HL-60/S4 treated with retinoic acid at 250 ng/mL for 4 days and 3 days (cell line): ENCODE data around the gene OVCA2.
"Not testable (repeated sequence)": the region's sequence is repeated elsewhere in the genome, so short reads cannot be mapped to it uniquely, and the experiment has no call there.

Source experiments
- in situ Hi-C: fragments of 300-500 bp; cut with MboI; formaldehyde crosslinking; loops from 2 replicates; pipeline ENCODE4 v1.7.0; 2022; ENCODE audit warnings: low sequenced_read_pairs

Gene OVCA2

GRCh38 chr17:2013220-2013993 is 28.4 kb upstream of the OVCA2 start:
- in situ Hi-C loops = not testable (repeated sequence)

- in situ Hi-C loops = no loop called here
Measured at GRCh38 chr17:2013994-2014317, 27.9 kb upstream of the OVCA2 start.

- in situ Hi-C loops = no loop called here
Measured at GRCh38 chr17:2015314-2015713, 26.5 kb upstream of the OVCA2 start.

- in situ Hi-C loops = no loop called here
Measured at GRCh38 chr17:2016494-2016893, 25.3 kb upstream of the OVCA2 start.

- in situ Hi-C loops = no loop called here
Measured at GRCh38 chr17:2017274-2017941, 24.4 kb upstream of the OVCA2 start.

GRCh38 chr17:2018716-2019510 is 22.9 kb upstream of the OVCA2 start:
- in situ Hi-C loops = no loop called here

GRCh38 chr17:2019723-2020122 is 22.1 kb upstream of the OVCA2 start:
- in situ Hi-C loops = no loop called here

- in situ Hi-C loops = no loop called here
Measured at GRCh38 chr17:2020721-2021120, 21.1 kb upstream of the OVCA2 start.

GRCh38 chr17:2022647-2023240 is 19.1 kb upstream of the OVCA2 start:
- in situ Hi-C loops = no loop called here

GRCh38 chr17:2023256-2023655 is 18.6 kb upstream of the OVCA2 start:
- in situ Hi-C loops = no loop called here

GRCh38 chr17:2023692-2024571 is 17.9 kb upstream of the OVCA2 start:
- in situ Hi-C loops = no loop called here

GRCh38 chr17:2024572-2025219 is 17.1 kb upstream of the OVCA2 start:
- in situ Hi-C loops = no loop called here

- in situ Hi-C loops = no loop called here
Measured at GRCh38 chr17:2025220-2025621, 16.6 kb upstream of the OVCA2 start, which contains the start of gene RTN4RL1. Gene RTN4RL1, minus strand, starts transcription at chr17:2025334. Its CDS starts 469 bp downstream, at chr17:2024865.

GRCh38 chr17:2025622-2026309 is 16.1 kb upstream of the OVCA2 start:
- in situ Hi-C loops = no loop called here

GRCh38 chr17:2027528-2028233 is 14.1 kb upstream of the OVCA2 start:
- in situ Hi-C loops = no loop called here

- in situ Hi-C loops = no loop called here
Measured at GRCh38 chr17:2028234-2028614, 13.6 kb upstream of the OVCA2 start.

GRCh38 chr17:2028737-2029136 is 13.1 kb upstream of the OVCA2 start:
- in situ Hi-C loops = no loop called here

- in situ Hi-C loops = no loop called here
Measured at GRCh38 chr17:2029911-2030778, 11.7 kb upstream of the OVCA2 start, which contains the start of gene DPH1. Gene DPH1, plus strand, starts transcription at chr17:2030153. Its CDS starts 17 bp downstream, at chr17:2030170.
